ENCODE measurements around the gene VSIG4. TPM values are rescaled to one million over a fixed set of nuclear protein-coding genes. Genes with fewer than 3 reads are reported as not detected.

The VSIG4 gene
- total RNA-seq, 1 donor from 2014 or later = 61.5 TPM

DNA sequence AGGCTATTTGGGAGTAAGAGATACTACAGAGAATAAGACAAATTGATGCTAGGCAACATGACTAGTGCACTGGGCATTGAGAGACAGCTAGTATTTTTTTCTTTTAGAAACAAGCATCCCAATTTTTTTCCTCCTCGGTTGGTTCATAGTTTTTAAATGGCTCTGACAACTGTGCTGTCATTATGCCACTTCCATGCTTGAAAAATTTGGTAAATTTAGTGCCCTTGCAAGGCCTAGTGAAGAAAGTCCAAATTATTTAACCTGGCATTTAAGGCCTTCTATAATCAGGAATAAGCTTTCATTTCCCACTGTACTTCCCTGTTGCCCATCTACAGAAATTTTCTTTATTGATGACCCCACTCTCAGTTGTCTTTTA, 15.8 kb downstream of the VSIG4 start:
- no peak for DNase-seq (ENCODE audit: low spot score)

GRCh38 chrX:66023385-66024091, 16.3 kb downstream of the VSIG4 start:
- no peak for DNase-seq (ENCODE audit: low spot score)

DNA sequence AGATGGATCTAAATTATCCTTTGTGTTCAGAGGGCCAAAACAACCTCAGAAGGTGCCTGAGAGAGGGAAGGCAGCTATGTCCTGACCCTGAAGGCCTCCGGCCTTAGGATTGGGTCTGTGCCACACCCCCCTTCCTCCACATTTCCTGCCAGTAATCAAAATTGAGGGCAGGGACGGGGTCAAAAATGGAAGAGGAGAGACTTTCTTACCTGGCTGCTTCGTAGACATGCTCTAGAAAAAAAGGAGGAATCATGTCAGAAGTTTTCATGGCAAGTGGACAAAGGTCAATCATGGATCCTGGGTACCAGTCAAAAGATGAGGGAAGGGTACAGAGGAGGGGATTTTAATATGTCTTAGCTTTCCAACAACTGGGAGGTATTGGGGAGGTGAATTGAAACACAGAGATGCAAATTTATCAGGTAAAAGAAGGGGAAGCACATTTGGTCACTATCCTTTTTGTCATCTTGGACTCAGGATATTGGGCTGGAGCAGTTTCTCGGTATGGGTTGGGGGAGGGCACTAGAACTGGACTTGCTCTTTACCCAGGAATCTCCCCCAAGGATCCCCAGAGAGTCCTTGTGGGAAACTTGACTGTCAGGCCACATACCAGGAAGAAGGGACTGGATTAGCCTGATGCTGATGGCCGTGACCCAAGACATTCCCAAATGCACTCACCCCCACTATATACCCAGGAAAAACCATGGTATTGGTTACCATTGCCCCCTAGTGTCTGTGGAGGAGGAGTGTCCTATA, 17.1 kb downstream of the VSIG4 start:
- no peak for DNase-seq (ENCODE audit: low spot score)

GRCh38 chrX:66021765-66022631, 17.9 kb downstream of the VSIG4 start:
- no peak for DNase-seq (ENCODE audit: low spot score)

- DNase-seq (ENCODE audit: low spot score) = no peak
Observed at GRCh38 chrX:66021401-66021764, 18.5 kb downstream of the VSIG4 start.

DNA sequence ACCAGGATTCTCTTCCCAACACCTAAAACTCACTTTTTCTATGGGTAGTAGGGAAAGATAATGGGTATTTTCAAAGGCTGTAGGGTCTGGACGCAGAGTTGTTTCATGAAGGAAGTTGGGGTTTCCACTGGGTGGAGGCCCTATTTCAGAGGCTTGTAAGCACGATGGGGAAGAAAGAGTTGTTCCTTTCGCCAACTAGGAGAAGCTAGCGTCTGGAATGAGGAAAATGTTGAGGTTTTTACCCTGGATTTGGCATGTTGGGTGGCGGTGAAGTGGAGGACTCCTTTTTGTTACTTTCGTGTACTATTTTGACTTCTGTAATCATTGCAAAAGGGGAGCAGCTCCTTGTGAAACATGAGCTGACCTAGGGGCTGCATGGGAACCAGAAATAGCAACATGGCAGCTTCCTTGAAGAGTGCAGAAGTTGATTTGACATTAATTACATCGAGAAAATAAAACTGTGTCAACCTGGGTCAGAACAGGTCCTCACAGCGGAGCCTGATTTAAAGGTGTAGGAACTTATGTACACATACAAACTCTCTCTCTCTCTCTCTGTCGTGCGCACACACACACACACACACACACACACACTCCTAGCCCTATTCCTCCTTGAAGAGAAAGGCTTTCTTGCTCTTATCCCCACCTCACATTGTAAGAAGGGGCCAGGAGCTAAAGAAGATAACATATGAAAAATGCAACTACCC, 19.1 kb downstream of the VSIG4 start:
- no peak for DNase-seq (ENCODE audit: low spot score)

GRCh38 chrX:66019974-66020373, 19.9 kb downstream of the VSIG4 start:
- no peak for DNase-seq (ENCODE audit: low spot score)

GRCh38 chrX:66019310-66019652, 20.6 kb downstream of the VSIG4 start:
- no peak for DNase-seq (ENCODE audit: low spot score)

GRCh38 chrX:66018585-66019309, 21.1 kb downstream of the VSIG4 start:
- DNase-seq (ENCODE audit: low spot score) = no peak

- DNase-seq (ENCODE audit: low spot score) = no peak
Observed at GRCh38 chrX:66017659-66018170, 22.2 kb downstream of the VSIG4 start.

- no peak for DNase-seq (ENCODE audit: low spot score)
Observed at GRCh38 chrX:66016905-66017658, 22.8 kb downstream of the VSIG4 start.

DNA sequence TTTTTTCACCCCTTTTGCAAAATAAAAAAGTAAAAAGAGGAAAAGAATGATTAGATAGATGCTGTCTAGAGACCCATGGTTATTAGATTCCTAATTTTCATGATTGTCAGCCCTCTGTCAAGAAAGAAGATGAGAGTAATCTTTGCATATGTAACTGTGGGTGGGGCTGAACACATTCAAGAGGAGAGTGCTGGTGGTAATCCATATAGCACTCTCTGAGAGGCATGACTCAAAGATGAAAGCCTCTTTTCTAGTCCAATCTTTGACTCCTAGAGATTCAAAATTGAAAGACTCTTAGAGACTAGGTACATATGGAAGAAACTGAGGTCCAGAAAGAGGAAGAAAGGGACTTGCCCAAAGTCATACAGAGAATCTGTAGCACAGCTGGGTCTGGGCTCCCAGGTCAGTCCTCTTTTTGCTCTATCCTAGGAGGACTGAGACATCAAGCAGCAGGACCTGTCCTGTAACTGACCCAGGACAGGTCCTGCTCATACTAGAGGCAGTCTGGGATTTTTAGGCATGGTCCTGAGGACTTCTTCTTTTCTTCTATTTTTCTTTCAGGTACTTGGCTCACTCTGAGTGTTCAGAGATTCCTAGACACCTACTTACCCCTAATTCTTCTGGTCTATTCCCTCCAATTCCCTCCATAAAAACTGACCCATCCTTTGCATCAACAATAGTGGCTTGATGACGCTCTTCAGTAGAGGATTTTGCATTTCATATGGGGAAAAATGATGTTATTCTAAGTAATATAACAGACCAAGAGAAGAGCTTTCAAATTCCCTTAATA, 23.8 kb downstream of the VSIG4 start:
- DNase-seq (ENCODE audit: low spot score) = no peak

DNA sequence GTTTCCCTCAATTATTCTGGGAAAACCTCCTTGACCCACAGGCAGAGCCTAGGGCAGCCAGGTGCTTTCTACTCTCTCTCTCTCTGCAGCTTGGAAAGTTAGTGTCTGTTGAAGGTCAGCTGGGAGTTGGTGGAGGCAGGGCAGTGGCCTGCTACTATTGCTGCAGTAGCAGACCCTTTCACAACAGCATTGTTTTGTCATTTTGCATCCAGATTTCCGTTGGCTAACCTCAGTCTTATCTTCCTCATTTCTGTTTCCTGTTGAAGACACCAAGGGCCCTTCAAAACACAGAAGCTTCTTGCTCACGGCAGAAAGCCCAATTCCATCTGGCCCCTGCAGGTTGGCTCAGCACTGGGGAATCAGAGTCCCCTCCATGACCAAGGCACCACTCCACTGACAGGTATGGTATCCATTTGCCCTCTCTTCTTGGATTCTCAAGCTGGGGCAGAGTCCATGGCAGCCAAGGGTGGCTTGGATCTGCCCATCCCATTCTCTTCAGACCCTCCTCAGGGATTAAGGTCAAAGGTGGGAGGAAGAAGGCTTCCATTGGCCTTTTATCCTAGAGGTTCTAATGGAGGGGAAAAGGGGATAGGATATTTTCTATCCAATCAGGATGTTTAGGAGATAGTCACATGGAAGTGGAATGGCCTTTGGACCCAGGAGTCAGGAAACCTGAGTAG, 24.6 kb downstream of the VSIG4 start:
- peak; percentile 28 for DNase-seq (ENCODE audit: low spot score)

GRCh38 chrX:66014556-66014955, 25.3 kb downstream of the VSIG4 start:
- DNase-seq (ENCODE audit: low spot score) = no peak

GRCh38 chrX:66014084-66014483, 25.8 kb downstream of the VSIG4 start:
- DNase-seq (ENCODE audit: low spot score) = no peak

DNA sequence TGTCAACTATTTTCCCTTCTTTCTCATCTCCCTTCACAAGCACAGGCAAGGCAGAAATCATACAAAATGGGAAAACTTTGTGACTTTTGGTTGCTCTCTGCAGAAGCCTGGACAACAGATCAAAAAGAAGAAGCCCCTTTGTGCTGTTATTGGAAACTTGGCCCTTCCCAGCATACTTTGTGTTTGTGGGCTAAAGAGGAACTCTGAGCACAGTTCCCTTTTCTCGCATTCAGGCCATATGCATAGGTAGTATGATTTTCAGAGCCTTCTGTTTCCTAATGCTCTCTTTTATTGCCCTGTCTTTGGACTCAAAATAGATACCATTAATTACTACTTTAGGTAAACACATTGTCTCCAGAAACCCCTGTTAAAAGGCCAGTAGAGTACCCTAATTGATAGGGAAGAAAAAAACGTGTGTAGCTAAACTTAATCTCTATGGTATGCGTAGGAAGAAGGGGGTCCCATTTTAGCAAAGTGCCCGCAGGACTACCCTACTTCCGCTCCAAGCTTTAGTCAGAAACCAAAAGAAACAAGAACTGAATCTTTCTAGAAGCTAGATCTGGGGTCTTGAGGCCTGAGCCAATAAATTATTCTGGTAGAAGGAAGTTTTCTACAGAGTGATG, 26.6 kb downstream of the VSIG4 start:
- DNase-seq (ENCODE audit: low spot score) = no peak

- no peak for DNase-seq (ENCODE audit: low spot score)
Observed at GRCh38 chrX:66012094-66012534, 27.8 kb downstream of the VSIG4 start.

GRCh38 chrX:66009231-66009845, 30.5 kb downstream of the VSIG4 start:
- no peak for DNase-seq (ENCODE audit: low spot score)
